ENCODE data around the gene MIF4GD. TPM values are rescaled to one million over a fixed set of nuclear protein-coding genes. Genes with fewer than 3 reads are reported as not detected.

The MIF4GD gene
- total and polyA plus RNA-seq, 2 experiments from 2014 or later: 11.3 to 15.9 TPM

GRCh38 chr17:75271955-75272847, 1.2 kb upstream of the MIF4GD start:
- Histone ChIP-seq H3K4me2 (peak overlapping the region; percentile 96), H2AFZ (peak overlapping the region; percentile 98), H3K27me3 (ENCODE audit: insufficient read depth) (no peaks in the 10 kb centered on the region), H3K4me1 (ENCODE audit: insufficient read depth) (peaks cover 10% of the 10 kb centered on the region), H3K9me2 (ENCODE audit: insufficient read depth) (no peaks in the 10 kb centered on the region), H3K27ac (ENCODE audit: low read depth) (no peak overlapping the region), H3F3A (replicated peaks; ENCODE audit: low read depth) (peaks cover 29% of the 10 kb centered on the region), H3K79me2 (replicated peaks; ENCODE audit: insufficient read depth) (no peaks in the 10 kb centered on the region), H3K4me3 (peak overlapping the region; percentile 99), H4K20me1 (replicated peaks; ENCODE audit: insufficient read depth) (no peaks in the 10 kb centered on the region), H3K36me3 (ENCODE audit: insufficient read depth) (no peaks in the 10 kb centered on the region)
- peaks cover 17% of the 10 kb centered on the region for H3K27me3 Mint-ChIP-seq (ENCODE audit: insufficient read depth, low read depth, poor library complexity)
- DNase-seq (ENCODE audit: low spot score) (no peak), ATAC-seq (no peak; the same call in 2 of the 3 replicates)
- H3K4me3 Mint-ChIP-seq: peak overlapping the region; percentile 70
- TF ChIP-seq STAT1 (IDR thresholded peaks at IDR 0.05; ENCODE audit: unreplicated experiment): no peak
- TF ChIP-seq, protein P1, sequence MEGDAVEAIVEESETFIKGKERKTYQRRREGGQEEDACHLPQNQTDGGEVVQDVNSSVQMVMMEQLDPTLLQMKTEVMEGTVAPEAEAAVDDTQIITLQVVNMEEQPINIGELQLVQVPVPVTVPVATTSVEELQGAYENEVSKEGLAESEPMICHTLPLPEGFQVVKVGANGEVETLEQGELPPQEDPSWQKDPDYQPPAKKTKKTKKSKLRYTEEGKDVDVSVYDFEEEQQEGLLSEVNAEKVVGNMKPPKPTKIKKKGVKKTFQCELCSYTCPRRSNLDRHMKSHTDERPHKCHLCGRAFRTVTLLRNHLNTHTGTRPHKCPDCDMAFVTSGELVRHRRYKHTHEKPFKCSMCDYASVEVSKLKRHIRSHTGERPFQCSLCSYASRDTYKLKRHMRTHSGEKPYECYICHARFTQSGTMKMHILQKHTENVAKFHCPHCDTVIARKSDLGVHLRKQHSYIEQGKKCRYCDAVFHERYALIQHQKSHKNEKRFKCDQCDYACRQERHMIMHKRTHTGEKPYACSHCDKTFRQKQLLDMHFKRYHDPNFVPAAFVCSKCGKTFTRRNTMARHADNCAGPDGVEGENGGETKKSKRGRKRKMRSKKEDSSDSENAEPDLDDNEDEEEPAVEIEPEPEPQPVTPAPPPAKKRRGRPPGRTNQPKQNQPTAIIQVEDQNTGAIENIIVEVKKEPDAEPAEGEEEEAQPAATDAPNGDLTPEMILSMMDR (conservative IDR thresholded peaks at IDR 0.05; ENCODE audit: low read depth in 2 of 2): peak in 1 of 2 experiments; percentile 21; a peak in 2 of 4 replicates
- no peak for TF ChIP-seq REST (IDR thresholded peaks at IDR 0.05; ENCODE audit: unreplicated experiment)
- no peak for TF ChIP-seq CREB1 (CRISPR knock-in tag; IDR thresholded peaks at IDR 0.05; ENCODE audit: low read depth)
- H3K27ac Mint-ChIP-seq: no peak overlapping the region
- H3K9me3 Mint-ChIP-seq: no peaks in the 10 kb centered on the region
- H3K36me3 Mint-ChIP-seq (ENCODE audit: low read depth): peaks cover 15% of the 10 kb centered on the region
- peaks cover 21% of the 10 kb centered on the region for H3K4me1 Mint-ChIP-seq

DNA sequence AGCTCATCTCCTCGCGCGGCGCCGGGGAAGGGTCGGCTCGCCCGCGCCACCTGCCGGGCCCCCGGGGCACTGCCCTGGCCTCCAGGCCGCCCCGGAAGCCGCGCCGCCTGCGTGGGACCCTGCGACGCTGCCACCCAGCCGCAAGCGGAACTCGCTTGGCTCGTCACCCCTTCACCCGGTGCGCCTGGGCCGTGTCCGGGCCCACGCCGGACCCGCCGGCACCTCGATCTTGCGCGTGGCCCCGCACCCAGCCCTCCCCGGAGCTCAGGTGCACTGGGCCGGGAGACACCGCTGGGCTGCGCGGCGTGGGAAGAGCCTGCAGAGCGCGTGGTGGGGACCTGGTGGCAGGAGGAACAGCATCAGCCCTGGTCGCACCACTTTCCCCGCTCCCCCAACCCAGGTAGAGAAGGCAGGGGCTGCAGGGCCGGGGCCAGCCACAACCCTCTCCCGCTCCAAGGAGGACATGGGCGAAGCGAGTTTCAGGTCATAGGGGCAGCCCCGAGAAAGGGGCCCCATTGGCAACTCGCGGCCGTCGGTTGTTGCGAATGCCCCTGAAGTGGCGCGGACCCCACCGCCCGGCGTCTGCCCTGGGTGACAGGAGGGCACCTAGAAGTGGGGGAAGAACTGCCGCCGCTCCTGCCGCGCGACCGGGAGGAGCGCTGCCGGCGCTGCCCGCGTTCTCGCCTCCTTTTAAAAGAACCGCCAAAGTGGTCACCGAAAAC, 363 bp upstream of the MIF4GD start:
- H3K27me3 Mint-ChIP-seq (ENCODE audit: insufficient read depth, low read depth, poor library complexity): peaks cover 17% of the 10 kb centered on the region
- Histone ChIP-seq H3K27me3 (ENCODE audit: insufficient read depth) (no peaks in the 10 kb centered on the region), H3K9me2 (ENCODE audit: insufficient read depth) (no peaks in the 10 kb centered on the region), H3K4me2 (peak overlapping the region; percentile 96), H2AFZ (peak overlapping the region; percentile 98), H3K4me1 (ENCODE audit: insufficient read depth) (peaks cover 10% of the 10 kb centered on the region), H4K20me1 (replicated peaks; ENCODE audit: insufficient read depth) (no peaks in the 10 kb centered on the region), H3K79me2 (replicated peaks; ENCODE audit: insufficient read depth) (no peaks in the 10 kb centered on the region), H3K4me3 (peak overlapping the region; percentile 99), H3K36me3 (ENCODE audit: insufficient read depth) (peaks cover under 1% of the 10 kb centered on the region; the same call in 1 of the 2 replicates), H3K27ac (ENCODE audit: low read depth) (no peak overlapping the region), H3F3A (replicated peaks; ENCODE audit: low read depth) (peaks cover 37% of the 10 kb centered on the region)
- peaks cover 23% of the 10 kb centered on the region for H3K36me3 Mint-ChIP-seq (ENCODE audit: low read depth)
- ATAC-seq (peak; percentile 21), DNase-seq (ENCODE audit: low spot score) (peak; percentile 84)
- H3K4me3 Mint-ChIP-seq: peak overlapping the region; percentile 70
- no peak overlapping the region for H3K27ac Mint-ChIP-seq
- TF ChIP-seq EZH2phosphoT487 (IDR thresholded peaks at IDR 0.05; ENCODE audit: unreplicated experiment) (no peak), POLR2AphosphoS5 (IDR thresholded peaks at IDR 0.05; ENCODE audit: low read depth) (peak; percentile 54), NANOG (IDR thresholded peaks at IDR 0.05; ENCODE audit: borderline replicate concordance) (no peak), CREB1 (CRISPR knock-in tag; IDR thresholded peaks at IDR 0.05; ENCODE audit: low read depth) (peak; percentile 94), REST (IDR thresholded peaks at IDR 0.05; ENCODE audit: unreplicated experiment) (peak; percentile 6)
- TF ChIP-seq, protein P1 (conservative IDR thresholded peaks at IDR 0.05; ENCODE audit: low read depth in 2 of 2): peak; percentile 40 to 68; a peak in 3 of 4 replicates
- no peaks in the 10 kb centered on the region for H3K9me3 Mint-ChIP-seq
- H3K4me1 Mint-ChIP-seq: peaks cover 21% of the 10 kb centered on the region
